ENCODE data around the gene VAV2.
"Not testable (repeated sequence)": the region's sequence is repeated elsewhere in the genome, so short reads cannot be mapped to it uniquely, and the experiment has no call there.

VAV2 gene

GRCh38 chr9:133767625-133768024 is 224.5 kb downstream of the VAV2 start:
- no peak for DNase-seq (ENCODE audit: low read depth)

- no peak for DNase-seq (ENCODE audit: low read depth)
These were observed 225.1 kb downstream of the VAV2 start for GRCh38 chr9:133767008-133767407.

- DNase-seq (ENCODE audit: low read depth), result not testable (repeated sequence)
These were observed 225.9 kb downstream of the VAV2 start for GRCh38 chr9:133766234-133766633.

GRCh38 chr9:133763272-133764183 is 228.6 kb downstream of the VAV2 start:
- DNase-seq (ENCODE audit: low read depth), result no peak

GRCh38 chr9:133762488-133763271 is 229.4 kb downstream of the VAV2 start:
- DNase-seq (ENCODE audit: low read depth), result no peak

- no peak for DNase-seq (ENCODE audit: low read depth)
These were observed 230.4 kb downstream of the VAV2 start for GRCh38 chr9:133761641-133762248.

- no peak for DNase-seq (ENCODE audit: low read depth)
These were observed 231.3 kb downstream of the VAV2 start for GRCh38 chr9:133760713-133761290.

- no peak for DNase-seq (ENCODE audit: low read depth)
These were observed 232.2 kb downstream of the VAV2 start for GRCh38 chr9:133759946-133760345.

GRCh38 chr9:133759146-133759900 is 232.8 kb downstream of the VAV2 start:
- no peak for DNase-seq (ENCODE audit: low read depth)

- no peak for DNase-seq (ENCODE audit: low read depth)
These were observed 233.9 kb downstream of the VAV2 start for GRCh38 chr9:133758228-133758627.

- no peak for DNase-seq (ENCODE audit: low read depth)
These were observed 237.4 kb downstream of the VAV2 start for GRCh38 chr9:133754688-133755227.

GRCh38 chr9:133754187-133754586 is 237.9 kb downstream of the VAV2 start:
- no peak for DNase-seq (ENCODE audit: low read depth)

GRCh38 chr9:133752739-133753446 is 239.2 kb downstream of the VAV2 start:
- DNase-seq (ENCODE audit: low read depth), result no peak

- no peak for DNase-seq (ENCODE audit: low read depth)
These were observed 241.0 kb downstream of the VAV2 start for GRCh38 chr9:133750982-133751649.

GRCh38 chr9:133747309-133747708 is 244.8 kb downstream of the VAV2 start:
- DNase-seq (ENCODE audit: low read depth), result no peak

- DNase-seq (ENCODE audit: low read depth), result not testable (repeated sequence)
These were observed 247.6 kb downstream of the VAV2 start for GRCh38 chr9:133744528-133744927.

GRCh38 chr9:133742849-133743444 is 249.2 kb downstream of the VAV2 start:
- DNase-seq (ENCODE audit: low read depth), result peak; percentile 22

- DNase-seq (ENCODE audit: low read depth), result no peak
These were observed 249.9 kb downstream of the VAV2 start for GRCh38 chr9:133742251-133742650.

GRCh38 chr9:133741716-133742115 is 250.4 kb downstream of the VAV2 start:
- no peak for DNase-seq (ENCODE audit: low read depth)

GRCh38 chr9:133740911-133741310 is 251.2 kb downstream of the VAV2 start:
- no peak for DNase-seq (ENCODE audit: low read depth)
